Activated CD4-positive, alpha-beta T cell treated with anti-CD3 and anti-CD28 coated beads, Interleukin-2, amount 50 U/mL, for 1 hour (primary cell): ENCODE measurements around the gene KRTAP4-12.
"Not testable (repeated sequence)": the region's sequence is repeated elsewhere in the genome, so short reads cannot be mapped to it uniquely, and the experiment has no call there.

ENCODE experiments used
- DNase-seq: peaks from one replicate; pipeline ENCODE4 v3.0.0-alpha.2; 2020

The KRTAP4-12 gene

GRCh38 chr17:41123991-41124371 lies at the start of gene KRTAP4-12:
TSS of gene KRTAP4-12 (minus strand) at chr17:41124182. CDS start at chr17:41124122, 60 bp downstream.
- not testable (repeated sequence) for DNase-seq

GRCh38 chr17:41171886-41172285 lies 47.9 kb upstream of the KRTAP4-12 start:
- no peak for DNase-seq

- DNase-seq = no peak
These were observed 44.1 kb upstream of the KRTAP4-12 start, which contains the start of gene KRTAP4-3 for GRCh38 chr17:41168121-41168520. TSS of gene KRTAP4-3 (minus strand) at chr17:41168221. CDS start at chr17:41168172, 49 bp downstream.

DNA sequence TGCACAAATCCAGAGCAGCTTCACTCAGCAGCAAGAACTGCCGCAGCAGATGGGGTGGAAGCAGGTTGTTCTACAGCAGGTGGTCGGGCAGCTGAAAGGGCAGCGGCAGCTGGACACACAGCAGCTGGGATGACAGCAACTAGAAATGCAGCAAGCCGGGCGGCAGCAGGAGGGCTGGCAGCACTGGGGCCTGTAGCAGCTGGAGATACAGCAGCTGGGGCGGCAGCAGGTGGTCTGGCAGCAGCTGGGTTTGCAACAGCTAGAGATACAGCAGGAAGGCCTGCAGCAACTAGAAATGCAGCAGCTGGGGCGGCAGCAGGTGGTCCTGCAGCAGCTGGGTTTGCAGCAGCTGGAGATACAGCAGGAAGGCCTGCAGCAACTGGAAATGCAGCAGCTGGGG lies 43.6 kb upstream of the KRTAP4-12 start:
- DNase-seq = no peak

DNA sequence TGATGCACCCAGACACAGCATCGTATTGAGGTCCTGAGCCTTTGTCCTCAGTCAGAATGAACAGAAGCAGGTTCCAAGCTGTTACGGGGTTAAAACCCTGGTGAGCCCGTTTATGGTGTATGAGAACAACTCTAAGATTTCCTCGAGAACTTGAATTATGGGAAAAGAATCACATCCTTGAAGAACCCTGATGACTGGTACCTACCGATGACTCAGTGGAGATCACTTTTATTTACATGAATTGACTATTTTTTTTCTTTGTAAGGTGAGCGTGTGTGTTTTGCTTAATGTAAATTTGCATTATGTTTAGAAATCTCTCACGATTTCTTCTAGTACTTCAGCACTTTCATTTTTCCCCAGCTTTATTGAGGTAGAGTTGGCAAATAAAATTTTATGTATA lies 39.8 kb upstream of the KRTAP4-12 start:
- no peak for DNase-seq

DNA sequence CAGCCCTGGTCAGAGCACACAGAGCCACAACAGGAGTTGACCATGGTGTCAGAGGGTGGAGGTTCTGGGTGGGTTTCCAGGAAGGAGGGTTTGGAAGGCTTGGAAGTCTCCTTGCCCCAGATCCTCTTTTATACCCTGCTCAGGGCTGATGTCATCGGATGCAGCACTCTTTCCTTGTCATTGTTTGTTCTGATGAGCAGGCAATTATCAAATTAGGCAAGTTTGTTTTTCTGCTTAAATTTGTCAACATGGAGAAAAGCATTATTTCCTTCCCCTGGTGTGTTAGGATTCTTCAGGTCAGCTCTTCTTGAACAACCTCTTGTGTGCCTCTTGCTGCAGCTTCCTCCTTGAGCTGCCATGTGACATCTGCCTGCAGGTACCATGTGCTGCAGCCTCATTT lies 36.7 kb upstream of the KRTAP4-12 start, which contains the start of gene KRTAP4-4:
TSS of gene KRTAP4-4 (minus strand) at position 101 of the 400 bp plus-strand sequence. CDS start at position 44, 57 bp downstream.
- no peak for DNase-seq

DNA sequence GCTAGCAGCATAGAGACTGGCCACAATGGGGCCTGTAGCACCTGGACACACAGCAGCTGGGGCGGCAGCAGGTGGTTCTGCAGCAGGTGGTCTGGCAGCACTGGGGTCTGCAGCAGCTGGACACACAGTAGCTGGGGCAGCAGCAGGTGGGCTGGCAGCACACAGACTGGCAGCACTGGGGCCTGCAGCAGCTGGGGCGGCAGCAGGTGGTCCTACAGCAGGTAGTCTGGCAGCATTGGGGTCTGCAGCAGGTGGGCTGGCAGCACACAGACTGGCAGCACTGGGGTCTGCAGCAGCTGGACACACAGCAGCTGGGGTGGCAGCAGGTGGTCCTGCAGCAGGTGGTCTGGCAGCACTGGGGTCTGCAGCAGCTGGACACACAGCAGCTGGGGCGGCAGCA lies 36.2 kb upstream of the KRTAP4-12 start:
- DNase-seq = not testable (repeated sequence)

- DNase-seq = no peak
These were observed 29.9 kb upstream of the KRTAP4-12 start for GRCh38 chr17:41153856-41154255.

DNA sequence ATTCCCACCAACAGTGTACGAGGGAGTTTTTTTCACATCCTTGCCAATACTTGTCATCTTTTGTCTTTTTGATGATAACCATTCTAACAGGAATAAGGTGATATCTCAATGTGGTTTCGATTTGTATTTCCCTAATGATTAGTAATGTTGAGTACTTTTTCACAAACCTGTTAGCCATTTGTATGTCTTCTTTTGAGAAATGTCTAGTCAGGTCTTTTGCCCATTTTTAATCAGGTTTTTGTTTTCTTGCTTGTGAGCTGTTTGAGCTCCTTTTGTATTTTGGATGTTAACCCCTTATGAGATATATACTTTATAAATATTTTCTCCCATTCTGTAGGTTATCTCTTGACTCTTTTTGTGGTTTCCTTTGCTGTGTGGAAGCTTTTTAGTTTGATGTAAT lies 27.5 kb upstream of the KRTAP4-12 start:
- DNase-seq = no peak

DNA sequence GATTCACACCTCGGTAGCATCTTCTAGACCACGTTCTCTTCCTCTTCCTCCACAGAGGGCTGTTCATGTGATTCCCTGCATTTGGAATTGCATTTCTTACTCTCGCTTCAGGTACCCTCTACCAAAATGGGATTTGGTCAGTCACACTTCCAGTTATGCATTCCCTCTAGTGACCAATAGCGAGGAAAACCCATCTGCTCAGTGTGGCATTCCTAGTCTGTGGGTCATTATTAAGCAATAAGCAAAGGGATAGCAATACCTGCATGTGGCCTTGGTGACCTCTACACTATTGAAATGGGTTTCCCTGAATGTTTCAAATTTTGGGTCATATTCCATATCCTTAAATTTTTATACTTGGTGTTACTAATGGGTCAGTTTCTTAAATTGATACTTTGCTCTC lies 26.0 kb upstream of the KRTAP4-12 start:
- DNase-seq = no peak

DNA sequence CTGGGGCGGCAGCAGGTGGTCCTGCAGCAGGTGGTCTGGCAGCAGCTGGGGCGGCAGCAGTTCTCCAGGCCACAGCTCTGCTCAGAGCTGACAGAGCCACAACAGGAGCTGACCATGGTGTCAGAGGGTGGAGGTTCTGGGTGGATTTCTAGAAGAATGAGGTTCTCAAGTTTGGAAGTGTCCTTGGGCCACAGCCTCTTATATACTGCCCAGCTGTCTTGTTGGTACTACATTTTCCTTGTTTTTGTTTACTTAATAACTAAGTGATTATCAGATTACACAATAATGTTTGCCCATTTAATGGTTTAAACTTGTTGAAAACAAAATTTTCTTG lies 25.6 kb upstream of the KRTAP4-12 start, which contains the start of gene KRTAP4-5:
TSS of gene KRTAP4-5 (minus strand) at position 174 of the 334 bp plus-strand sequence. CDS start at position 116, 58 bp downstream.
- no peak for DNase-seq

GRCh38 chr17:41148971-41149651 lies 25.1 kb upstream of the KRTAP4-12 start:
- DNase-seq = not testable (repeated sequence)

GRCh38 chr17:41147531-41148204 lies 23.7 kb upstream of the KRTAP4-12 start:
- DNase-seq = no peak

- DNase-seq = no peak
These were observed 21.3 kb upstream of the KRTAP4-12 start for GRCh38 chr17:41145261-41145660.

GRCh38 chr17:41144846-41145245 lies 20.9 kb upstream of the KRTAP4-12 start:
- DNase-seq = no peak

DNA sequence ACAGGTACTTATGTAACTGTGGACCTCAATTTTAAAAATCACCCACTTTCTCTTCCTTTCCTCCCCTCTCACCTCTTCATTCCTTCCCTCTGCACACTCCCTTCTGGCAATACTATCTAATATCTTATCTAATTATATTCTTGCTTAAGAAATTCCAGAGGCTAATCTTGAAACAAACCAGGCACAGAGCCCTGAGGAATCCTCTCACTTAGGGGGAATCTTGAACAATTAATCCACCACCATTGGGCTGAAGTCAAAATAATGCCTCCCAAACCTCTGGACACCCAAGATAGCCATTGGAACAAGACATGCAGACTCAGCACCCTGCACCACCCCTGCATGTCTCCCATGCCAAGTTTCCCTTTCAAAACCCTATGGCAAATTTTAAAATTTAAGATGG lies 17.4 kb upstream of the KRTAP4-12 start:
- DNase-seq = no peak

- no peak for DNase-seq
These were observed 16.6 kb upstream of the KRTAP4-12 start, which contains the start of gene KRTAP4-6 for GRCh38 chr17:41140360-41141131. TSS of gene KRTAP4-6 (minus strand) at chr17:41140544. CDS start at chr17:41140487, 57 bp downstream.

DNA sequence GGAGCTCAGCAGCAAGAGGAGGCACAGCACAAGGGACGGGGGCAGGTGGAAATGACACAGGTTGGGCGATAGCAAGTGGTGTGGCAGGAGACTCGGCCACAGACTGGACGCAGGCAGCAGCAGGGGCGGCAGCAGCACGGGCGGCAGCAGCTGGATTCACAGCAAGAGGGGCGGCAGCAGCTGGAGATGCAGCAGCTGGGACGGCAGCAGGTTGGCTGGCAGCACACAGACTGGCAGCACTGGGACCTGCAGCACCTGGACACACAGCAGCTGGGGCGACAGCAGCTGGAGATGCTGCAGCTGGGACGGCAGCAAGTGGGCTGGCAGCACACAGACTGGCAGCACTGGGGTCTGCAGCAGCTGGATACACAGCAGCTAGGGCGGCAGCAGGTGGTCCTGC lies 15.9 kb upstream of the KRTAP4-12 start:
- DNase-seq = not testable (repeated sequence)

GRCh38 chr17:41133880-41134735 lies 10.1 kb upstream of the KRTAP4-12 start:
- no peak for DNase-seq

DNA sequence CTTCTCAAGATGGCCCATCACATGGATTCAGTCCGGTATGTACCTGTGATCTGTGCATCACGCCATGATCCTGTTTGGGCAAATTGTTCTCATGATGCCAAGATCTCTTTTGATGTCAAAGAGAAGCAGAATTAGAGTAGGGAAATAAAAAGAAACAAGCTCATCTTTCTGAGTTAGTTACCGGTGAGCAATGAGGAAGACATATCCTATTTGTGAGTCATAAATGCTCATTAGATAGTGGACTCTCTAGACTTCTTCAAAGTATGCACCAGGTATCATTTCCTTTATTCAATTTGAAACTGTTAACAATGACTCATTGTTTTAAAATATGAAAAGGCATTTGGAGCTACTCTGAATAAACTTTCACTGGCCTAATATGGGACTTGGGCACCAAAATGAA lies 8.0 kb upstream of the KRTAP4-12 start:
- no peak for DNase-seq

DNA sequence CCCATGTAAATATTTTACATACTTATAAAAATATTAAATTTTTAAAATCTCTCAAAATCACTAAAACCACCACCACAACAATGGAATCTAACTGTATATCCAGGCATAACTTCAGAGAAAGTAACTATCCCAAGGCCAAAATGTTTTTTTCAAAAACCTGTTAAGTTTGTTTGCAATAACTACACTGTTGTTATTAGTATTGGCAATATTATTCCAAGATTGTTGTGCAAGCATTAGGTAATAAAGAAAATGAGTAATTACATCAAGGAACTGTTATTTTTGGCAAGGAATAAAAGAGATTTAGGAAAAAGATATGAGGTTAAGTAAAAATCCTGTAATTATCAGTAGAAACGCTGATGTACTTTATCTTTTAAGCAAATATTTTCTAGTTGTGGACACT lies 3.4 kb upstream of the KRTAP4-12 start:
- no peak for DNase-seq

DNA sequence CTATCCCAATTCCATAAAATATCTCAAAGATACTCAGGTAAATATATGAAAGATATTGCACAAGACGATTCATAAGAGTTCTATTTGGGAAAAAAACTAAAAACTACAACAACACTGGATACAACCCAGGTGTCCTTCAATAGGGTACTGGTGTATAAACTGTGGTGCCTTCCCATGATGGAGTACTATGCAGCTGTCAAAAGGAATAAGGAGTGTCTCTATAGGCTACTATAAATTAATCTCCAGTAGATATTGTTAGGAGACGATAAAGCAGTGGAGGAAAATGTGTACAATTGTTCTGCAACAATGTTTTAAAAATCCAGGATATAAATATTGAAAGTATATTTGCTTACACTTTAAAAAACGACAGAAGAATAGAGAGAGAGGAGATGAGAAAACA lies 2.4 kb upstream of the KRTAP4-12 start:
- DNase-seq = no peak
